GM12892 (cell line): ENCODE results near the gene LRRC3.

ENCODE experiments used
- DNase-seq: peaks from one replicate; pipeline ENCODE4 v3.0.0; 2011; ENCODE audit not compliant: insufficient read length
- FAIRE-seq: peaks from 2 replicates; lab custom pipeline; 2011; peaks lifted over from hg19 to GRCh38; lab: Jason Lieb, UNC
- POLR2A ChIP-seq: IDR thresholded peaks from 2 replicates; pipeline ENCODE4 v1.6.1; 2011; ENCODE audit warnings: low read depth, low read length, control low read depth
- POLR2AphosphoS5 ChIP-seq: IDR thresholded peaks from 2 replicates; pipeline ENCODE4 v1.6.1; 2011; ENCODE audit warnings: low read depth, low read length, control low read depth
- TAF1 ChIP-seq: IDR thresholded peaks from 2 replicates; pipeline ENCODE4 v1.6.1; 2011; ENCODE audit warnings: low read depth, mild to moderate bottlenecking, control low read depth, low read length, borderline replicate concordance

Gene LRRC3

GRCh38 chr21:44455524-44456213, 359 bp downstream of the LRRC3 start:
- no peak for FAIRE-seq
- DNase-seq: peak; percentile 50
- TF ChIP-seq POLR2A: no peak
- TF ChIP-seq POLR2AphosphoS5: no peak
- no peak for TF ChIP-seq TAF1

- DNase-seq (no peak), FAIRE-seq (no peak)
- no peak for TF ChIP-seq POLR2AphosphoS5
- TF ChIP-seq TAF1: no peak
- TF ChIP-seq POLR2A: no peak
Measured at GRCh38 chr21:44456214-44456914, 1.1 kb downstream of the LRRC3 start.

DNA sequence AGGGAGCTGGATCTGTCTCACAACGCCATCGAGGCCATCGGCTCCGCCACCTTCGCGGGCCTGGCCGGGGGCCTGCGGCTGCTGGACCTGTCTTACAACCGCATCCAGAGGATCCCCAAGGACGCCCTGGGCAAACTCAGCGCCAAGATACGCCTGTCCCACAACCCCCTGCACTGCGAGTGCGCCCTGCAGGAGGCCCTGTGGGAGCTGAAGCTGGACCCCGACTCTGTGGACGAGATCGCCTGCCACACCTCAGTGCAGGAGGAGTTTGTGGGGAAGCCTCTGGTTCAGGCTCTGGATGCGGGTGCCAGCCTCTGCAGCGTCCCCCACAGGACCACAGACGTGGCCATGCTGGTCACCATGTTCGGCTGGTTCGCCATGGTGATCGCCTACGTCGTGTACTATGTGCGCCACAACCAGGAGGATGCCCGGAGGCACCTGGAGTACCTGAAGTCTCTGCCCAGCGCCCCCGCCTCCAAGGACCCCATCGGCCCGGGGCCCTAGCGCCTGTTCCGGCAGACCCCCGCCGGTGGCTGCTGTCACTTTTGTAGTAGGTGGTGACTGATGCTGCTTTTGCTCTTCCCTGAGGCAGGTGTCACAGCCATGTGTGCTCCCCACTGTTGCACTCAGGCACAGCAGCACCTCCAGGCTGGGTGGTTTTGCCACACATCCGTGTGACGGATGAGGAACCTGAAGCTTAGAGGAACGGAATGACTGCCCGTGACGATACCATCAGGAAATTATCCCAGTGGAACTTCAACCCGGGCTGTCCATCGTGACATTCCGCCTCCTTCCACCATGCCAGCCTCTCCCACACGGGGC, 1.8 kb downstream of the LRRC3 start:
- FAIRE-seq (no peak), DNase-seq (no peak)
- TF ChIP-seq POLR2AphosphoS5 (no peak), TAF1 (no peak), POLR2A (no peak)

DNA sequence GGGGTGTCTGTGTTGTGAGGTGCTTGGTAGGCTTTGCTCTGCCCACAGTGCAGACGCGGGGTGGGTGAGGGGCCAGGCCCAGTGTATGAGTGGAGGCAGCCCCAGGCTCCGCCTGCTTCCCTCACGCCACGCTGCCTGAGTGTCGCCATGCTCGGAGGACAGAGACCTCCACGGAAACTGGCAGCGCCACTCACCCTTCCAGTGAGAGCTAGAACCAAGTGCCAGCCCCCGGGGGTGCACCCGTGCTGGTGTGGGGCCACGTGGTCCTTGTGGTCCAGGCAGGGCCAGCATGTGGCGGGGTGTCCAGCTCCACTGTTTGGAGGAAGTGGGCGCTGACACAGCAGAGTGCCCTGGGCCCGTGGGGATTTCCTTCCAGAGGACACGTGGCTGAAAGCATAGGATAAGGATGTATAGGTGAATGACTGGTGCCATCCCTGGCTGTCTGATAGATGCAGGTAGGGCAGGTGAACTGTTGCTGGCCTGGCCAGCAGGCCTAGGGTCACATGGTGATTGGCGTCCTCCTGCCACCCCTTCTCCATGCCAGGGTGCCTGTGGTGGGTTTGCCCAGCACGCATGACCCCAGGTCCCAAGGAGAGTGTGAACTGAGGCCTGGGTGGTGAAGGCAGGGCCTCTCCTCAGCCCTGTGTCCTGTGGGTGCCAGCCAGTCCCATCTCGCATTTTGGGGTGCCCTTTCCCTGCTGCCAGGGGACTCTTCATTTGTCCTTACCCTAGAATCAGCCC, 3.8 kb downstream of the LRRC3 start:
- DNase-seq (no peak), FAIRE-seq (no peak)
- TF ChIP-seq TAF1: no peak
- no peak for TF ChIP-seq POLR2A

GRCh38 chr21:44459712-44460440, 4.6 kb downstream of the LRRC3 start:
- FAIRE-seq: no peak
- DNase-seq: no peak
- TF ChIP-seq TAF1 (no peak), POLR2AphosphoS5 (no peak), POLR2A (no peak)

- no peak for FAIRE-seq
- TF ChIP-seq TAF1 (no peak), POLR2AphosphoS5 (no peak), POLR2A (no peak)
- DNase-seq: no peak
Measured at GRCh38 chr21:44460441-44460755, 5.1 kb downstream of the LRRC3 start.

DNA sequence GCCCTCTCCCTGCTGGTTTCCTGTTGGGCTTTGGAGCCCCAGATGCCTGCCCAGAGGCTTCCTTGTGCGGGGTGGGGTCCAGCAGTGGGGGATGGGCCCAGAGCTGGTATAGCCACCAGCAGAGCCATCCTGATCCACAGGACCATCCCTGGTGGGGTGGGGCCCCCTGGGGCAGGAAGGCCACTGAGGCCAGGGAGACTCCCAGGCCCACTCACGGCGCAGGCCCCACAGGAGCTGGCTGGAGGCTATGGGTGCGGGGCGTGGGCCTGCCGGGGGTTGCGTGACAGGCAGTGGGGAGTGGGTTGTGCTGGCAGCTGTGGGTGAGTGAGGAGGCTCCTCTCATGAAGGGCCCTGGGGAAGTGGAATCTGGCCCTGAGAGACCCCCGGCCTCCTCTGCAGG, 5.7 kb downstream of the LRRC3 start:
- FAIRE-seq (no peak), DNase-seq (no peak)
- TF ChIP-seq POLR2A: no peak
- no peak for TF ChIP-seq POLR2AphosphoS5
- TF ChIP-seq TAF1: no peak

DNA sequence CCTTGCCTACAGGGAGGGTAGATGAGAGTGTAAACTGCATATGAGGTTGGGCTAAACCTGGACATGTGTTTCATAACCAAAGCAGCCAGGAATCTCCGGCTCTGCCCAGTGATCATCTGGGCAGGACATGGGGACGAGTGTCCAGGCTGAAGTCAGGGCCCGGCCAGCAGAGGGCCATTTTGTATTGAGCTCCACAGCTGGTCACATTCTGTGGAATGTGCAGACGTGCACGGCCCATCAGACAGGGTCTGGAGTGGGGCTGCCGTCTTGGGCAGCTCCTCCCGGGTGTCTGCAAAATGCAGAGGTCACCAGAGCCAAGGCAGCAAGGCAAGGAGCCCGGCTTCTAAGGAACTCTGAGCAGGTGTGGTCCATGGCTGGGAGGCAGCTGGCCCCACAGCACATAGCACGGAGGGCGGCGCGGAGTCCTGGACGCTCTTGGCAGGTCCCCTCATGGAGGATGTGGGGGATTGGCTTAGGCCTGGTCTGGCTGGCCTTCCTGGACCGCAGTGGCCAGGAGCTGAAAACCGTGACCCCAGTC, 6.2 kb downstream of the LRRC3 start:
- FAIRE-seq (no peak), DNase-seq (no peak)
- no peak for TF ChIP-seq POLR2A
- TF ChIP-seq TAF1: no peak
- no peak for TF ChIP-seq POLR2AphosphoS5

- DNase-seq (no peak), FAIRE-seq (no peak)
- TF ChIP-seq TAF1 (no peak), POLR2AphosphoS5 (no peak), POLR2A (no peak)
Measured at GRCh38 chr21:44462086-44462833, 7.0 kb downstream of the LRRC3 start.

GRCh38 chr21:44462834-44463200, 7.5 kb downstream of the LRRC3 start:
- FAIRE-seq (no peak), DNase-seq (no peak)
- no peak for TF ChIP-seq POLR2A
- no peak for TF ChIP-seq TAF1
- no peak for TF ChIP-seq POLR2AphosphoS5
